K562 (cell line): ENCODE data around the gene DENND10. TPM values are rescaled to one million over a fixed set of nuclear protein-coding genes. Genes with fewer than 3 reads are reported as not detected.

ENCODE experiments used
- polyA plus RNA-seq, 8 experiments: library from polyadenylated mRNA; depleted of rRNA in 4 of 8; stranded (reverse) in 5 of 8; unstranded in 3 of 8; fragments of >200 nt; fragmentation: Nextera tagmentation in 2 of 8; fragmentation: Illumina TruSeq in 1 of 8; extraction: Ambion mirVana in 2 of 8; extraction: Trizol in 1 of 8; gene quantifications; 2 replicates each; pipeline versions ENCODE4 v1.2.1 to v1.2.3, GENCODE V29; 2011 to 2014; ENCODE audit warnings: inconsistent platforms in 1 of 8, missing spikeins in 1 of 8
- small RNA-seq: library from RNA; depleted of rRNA; stranded (forward); fragments of <200 nt; gene quantifications from one replicate; pipeline ENCODE3, GENCODE V24; 2014
- total RNA-seq, 7 experiments: library from RNA; depleted of rRNA in 6 of 7; stranded (reverse); fragments of >200 nt in 6 of 7; fragmentation: Illumina TruSeq in 2 of 7; extraction: Trizol in 2 of 7; gene quantifications; 2 replicates each; pipeline versions ENCODE4 v1.2.1 to v1.2.3, GENCODE V29; 2011 to 2021; ENCODE audit warnings: low replicate concordance in 1 of 7

DENND10 gene
- total and polyA plus RNA-seq, 9 of the 15 experiments (the other 6 are each of a cell fraction or from before 2014, with no cell fraction given) = 9.4 to 20.0 (median 12.5) TPM

Small RNAs within 50 kb of the gene (small RNA-seq; reads per million reads assigned to genes)
- gene AL355598.1 (not detected), gene RF00413 (not detected), gene SNORA19 (0.18 reads per million)

Other genes starting within 250 kb of the DENND10 start
- 0.77 and 0.98 TPM in 2 replicates for gene NANOS1, start 74.4 kb upstream of the DENND10 start, total RNA-seq (2014; rRNA removed)
- 0.95 and 1.1 TPM in 2 replicates for gene NANOS1, start 74.4 kb upstream of the DENND10 start, total RNA-seq (2014; rRNA removed; fragmentation: Illumina TruSeq; extraction: Trizol)
- 0.33 and 0.34 TPM in 2 replicates for gene NANOS1, start 74.4 kb upstream of the DENND10 start, total RNA-seq (2015; rRNA removed; fragmentation: Illumina TruSeq; extraction: Trizol)
- 0.89 and 1.2 TPM in 2 replicates for gene NANOS1, start 74.4 kb upstream of the DENND10 start, total RNA-seq (2021)
- 0.79 and 1.6 TPM in 2 replicates for gene NANOS1, start 74.4 kb upstream of the DENND10 start, polyA plus RNA-seq (2011; rRNA removed)
- gene NANOS1, start 74.4 kb upstream of the DENND10 start, polyA plus RNA-seq (2014; fragmentation: Illumina TruSeq; extraction: Trizol) = 0.58 TPM in 2 replicates
- under 1 TPM in 1 of 2 experiments, not detected in 1; 0.14 TPM for gene NANOS1, start 74.4 kb upstream of the DENND10 start, polyA plus RNA-seq (2014; fragmentation: Nextera tagmentation; extraction: Ambion mirVana)
- 0.94 and 0.97 TPM in 2 replicates for gene NANOS1, start 74.4 kb upstream of the DENND10 start, polyA plus RNA-seq (2014; rRNA removed)
- gene EIF3A, start 23.3 kb upstream of the DENND10 start, total RNA-seq (2014; rRNA removed) = 89.1 and 89.2 TPM in 2 replicates
- 124 and 145 TPM in 2 replicates for gene EIF3A, start 23.3 kb upstream of the DENND10 start, total RNA-seq (2014; rRNA removed; fragmentation: Illumina TruSeq; extraction: Trizol)
- 145 and 156 TPM in 2 replicates for gene EIF3A, start 23.3 kb upstream of the DENND10 start, total RNA-seq (2015; rRNA removed; fragmentation: Illumina TruSeq; extraction: Trizol)
- gene EIF3A, start 23.3 kb upstream of the DENND10 start, total RNA-seq (2021) = 93.0 and 124 TPM in 2 replicates
- 34.8 and 42.8 TPM in 2 replicates for gene EIF3A, start 23.3 kb upstream of the DENND10 start, polyA plus RNA-seq (2011; rRNA removed)
- 143 and 163 TPM in 2 replicates for gene EIF3A, start 23.3 kb upstream of the DENND10 start, polyA plus RNA-seq (2014; fragmentation: Illumina TruSeq; extraction: Trizol)
- gene EIF3A, start 23.3 kb upstream of the DENND10 start, polyA plus RNA-seq (2014; fragmentation: Nextera tagmentation; extraction: Ambion mirVana) = 10 to 100 TPM; 19.6 to 35.1 TPM
- 86.2 and 102 TPM in 2 replicates for gene EIF3A, start 23.3 kb upstream of the DENND10 start, polyA plus RNA-seq (2014; rRNA removed)
- 39.6 and 40.3 TPM in 2 replicates for gene SFXN4, start 61.6 kb downstream of the DENND10 start, total RNA-seq (2014; rRNA removed)
- 48.9 and 51.5 TPM in 2 replicates for gene SFXN4, start 61.6 kb downstream of the DENND10 start, total RNA-seq (2014; rRNA removed; fragmentation: Illumina TruSeq; extraction: Trizol)
- gene SFXN4, start 61.6 kb downstream of the DENND10 start, total RNA-seq (2015; rRNA removed; fragmentation: Illumina TruSeq; extraction: Trizol) = 40.1 and 42.4 TPM in 2 replicates
- gene SFXN4, start 61.6 kb downstream of the DENND10 start, total RNA-seq (2021) = 44.9 and 46.0 TPM in 2 replicates
- gene SFXN4, start 61.6 kb downstream of the DENND10 start, polyA plus RNA-seq (2011; rRNA removed) = 50.5 and 64.0 TPM in 2 replicates
- gene SFXN4, start 61.6 kb downstream of the DENND10 start, polyA plus RNA-seq (2014; fragmentation: Illumina TruSeq; extraction: Trizol) = 49.8 and 54.6 TPM in 2 replicates
- gene SFXN4, start 61.6 kb downstream of the DENND10 start, polyA plus RNA-seq (2014; fragmentation: Nextera tagmentation; extraction: Ambion mirVana) = 10 to 100 TPM; 80.6 to 97.8 TPM
- gene SFXN4, start 61.6 kb downstream of the DENND10 start, polyA plus RNA-seq (2014; rRNA removed) = 54.5 and 68.1 TPM in 2 replicates
- gene PRDX3, start 74.7 kb downstream of the DENND10 start, total RNA-seq (2014; rRNA removed) = 122 and 154 TPM in 2 replicates
- gene PRDX3, start 74.7 kb downstream of the DENND10 start, total RNA-seq (2014; rRNA removed; fragmentation: Illumina TruSeq; extraction: Trizol) = 197 and 213 TPM in 2 replicates
- gene PRDX3, start 74.7 kb downstream of the DENND10 start, total RNA-seq (2015; rRNA removed; fragmentation: Illumina TruSeq; extraction: Trizol) = 163 and 171 TPM in 2 replicates
- gene PRDX3, start 74.7 kb downstream of the DENND10 start, total RNA-seq (2021) = 140 and 150 TPM in 2 replicates
- gene PRDX3, start 74.7 kb downstream of the DENND10 start, polyA plus RNA-seq (2011; rRNA removed) = 268 and 325 TPM in 2 replicates
- gene PRDX3, start 74.7 kb downstream of the DENND10 start, polyA plus RNA-seq (2014; fragmentation: Illumina TruSeq; extraction: Trizol) = 172 and 173 TPM in 2 replicates
- 100 to 1,000 TPM; 759 to 994 TPM for gene PRDX3, start 74.7 kb downstream of the DENND10 start, polyA plus RNA-seq (2014; fragmentation: Nextera tagmentation; extraction: Ambion mirVana)
- gene PRDX3, start 74.7 kb downstream of the DENND10 start, polyA plus RNA-seq (2014; rRNA removed) = 143 and 194 TPM in 2 replicates
- gene GRK5, start 103.5 kb downstream of the DENND10 start, total RNA-seq (2014; rRNA removed) = 0.54 and 0.65 TPM in 2 replicates
- gene GRK5, start 103.5 kb downstream of the DENND10 start, total RNA-seq (2014; rRNA removed; fragmentation: Illumina TruSeq; extraction: Trizol) = 0.47 and 0.51 TPM in 2 replicates
- gene GRK5, start 103.5 kb downstream of the DENND10 start, total RNA-seq (2015; rRNA removed; fragmentation: Illumina TruSeq; extraction: Trizol) = 0.45 and 0.80 TPM in 2 replicates
- 0.73 and 1.0 TPM in 2 replicates for gene GRK5, start 103.5 kb downstream of the DENND10 start, total RNA-seq (2021)
- 0.50 and 0.67 TPM in 2 replicates for gene GRK5, start 103.5 kb downstream of the DENND10 start, polyA plus RNA-seq (2011; rRNA removed)
- gene GRK5, start 103.5 kb downstream of the DENND10 start, polyA plus RNA-seq (2014; fragmentation: Illumina TruSeq; extraction: Trizol) = 0.82 and 0.83 TPM in 2 replicates
- gene GRK5, start 103.5 kb downstream of the DENND10 start, polyA plus RNA-seq (2014; fragmentation: Nextera tagmentation; extraction: Ambion mirVana) = not detected
- 0.31 and 0.46 TPM in 2 replicates for gene GRK5, start 103.5 kb downstream of the DENND10 start, polyA plus RNA-seq (2014; rRNA removed)